ENCODE measurements around the gene BACE1-AS.

Gene BACE1-AS

GRCh38 chr11:117289795-117290194, 1.4 kb upstream of the BACE1-AS start:
- no peak for DNase-seq (ENCODE audit: low read depth in 1 of 2, low spot score in 1 of 2)

GRCh38 chr11:117292616-117293015, 1.5 kb downstream of the BACE1-AS start:
- no peak for DNase-seq (ENCODE audit: low read depth in 1 of 2, low spot score in 1 of 2)

GRCh38 chr11:117295438-117296137, 4.4 kb downstream of the BACE1-AS start:
- DNase-seq (ENCODE audit: low read depth in 1 of 2, low spot score in 1 of 2) = no peak

- no peak for DNase-seq (ENCODE audit: low read depth in 1 of 2, low spot score in 1 of 2)
These were observed 5.7 kb downstream of the BACE1-AS start for GRCh38 chr11:117296881-117297280.

GRCh38 chr11:117298195-117298594, 7.0 kb downstream of the BACE1-AS start:
- DNase-seq (ENCODE audit: low read depth in 1 of 2, low spot score in 1 of 2) = no peak

- DNase-seq (ENCODE audit: low read depth in 1 of 2, low spot score in 1 of 2) = no peak
These were observed 8.5 kb downstream of the BACE1-AS start for GRCh38 chr11:117299351-117300282.

GRCh38 chr11:117300283-117300663, 9.1 kb downstream of the BACE1-AS start:
- DNase-seq (ENCODE audit: low read depth in 1 of 2, low spot score in 1 of 2) = no peak

- DNase-seq (ENCODE audit: low read depth in 1 of 2, low spot score in 1 of 2) = no peak
These were observed 9.6 kb downstream of the BACE1-AS start for GRCh38 chr11:117300773-117301172.

- DNase-seq (ENCODE audit: low read depth in 1 of 2, low spot score in 1 of 2) = no peak
These were observed 11.1 kb downstream of the BACE1-AS start for GRCh38 chr11:117302228-117302627.

GRCh38 chr11:117303101-117303500, 12.0 kb downstream of the BACE1-AS start:
- no peak for DNase-seq (ENCODE audit: low read depth in 1 of 2, low spot score in 1 of 2)

- DNase-seq (ENCODE audit: low read depth in 1 of 2, low spot score in 1 of 2) = no peak
These were observed 12.6 kb downstream of the BACE1-AS start for GRCh38 chr11:117303646-117304315.

- no peak for DNase-seq (ENCODE audit: low read depth in 1 of 2, low spot score in 1 of 2)
These were observed 14.0 kb downstream of the BACE1-AS start for GRCh38 chr11:117305145-117305544.

GRCh38 chr11:117309310-117309709, 18.2 kb downstream of the BACE1-AS start:
- DNase-seq (ENCODE audit: low read depth in 1 of 2, low spot score in 1 of 2) = no peak

- DNase-seq (ENCODE audit: low read depth in 1 of 2, low spot score in 1 of 2) = no peak
These were observed 21.9 kb downstream of the BACE1-AS start for GRCh38 chr11:117313091-117313490.

- DNase-seq (ENCODE audit: low read depth in 1 of 2, low spot score in 1 of 2) = no peak
These were observed 23.0 kb downstream of the BACE1-AS start for GRCh38 chr11:117313828-117314768.

- DNase-seq (ENCODE audit: low read depth in 1 of 2, low spot score in 1 of 2) = no peak
These were observed 23.7 kb downstream of the BACE1-AS start for GRCh38 chr11:117314840-117315239.

- DNase-seq (ENCODE audit: low read depth in 1 of 2, low spot score in 1 of 2) = no peak
These were observed 24.4 kb downstream of the BACE1-AS start for GRCh38 chr11:117315285-117316196.

GRCh38 chr11:117316197-117316961, 25.2 kb downstream of the BACE1-AS start, which contains the start of gene BACE1:
TSS of gene BACE1 (minus strand) at chr11:117316256. CDS start at chr11:117315795, 461 bp downstream.
- DNase-seq (ENCODE audit: low read depth in 1 of 2, low spot score in 1 of 2) = no peak

GRCh38 chr11:117318738-117319137, 27.6 kb downstream of the BACE1-AS start:
- no peak for DNase-seq (ENCODE audit: low read depth in 1 of 2, low spot score in 1 of 2)
